Activated T-helper 17 cell treated with anti-CD3 and anti-CD28 coated beads, Interleukin-2, amount 50 U/mL, for 72 hours (primary cell): Measurements from ENCODE around the gene SMOC2. TPM values are rescaled to one million over a fixed set of nuclear protein-coding genes. Genes with fewer than 3 reads are reported as not detected.

Source experiments
- ATAC-seq: fragments of 150-1000 bp; cut with Tn5 transposase; replicated peaks from 2 replicates; pipeline ENCODE4 v1.10.0; 2021; ENCODE audit warnings: mild to moderate bottlenecking, moderate library complexity
- H3K27ac Mint-ChIP-seq: one replicate; pipeline ENCODE4 v1.8.0; 2022; ENCODE audit warnings: mixed read lengths
- H3K27me3 Mint-ChIP-seq: one replicate; pipeline ENCODE4 v1.8.0; 2022; ENCODE audit warnings: mixed read lengths
- H3K36me3 Mint-ChIP-seq: one replicate; pipeline ENCODE4 v1.8.0; 2022; ENCODE audit warnings: low read depth, mild to moderate bottlenecking, mixed read lengths
- H3K4me1 Mint-ChIP-seq: one replicate; pipeline ENCODE4 v1.8.0; 2022; ENCODE audit warnings: mixed read lengths
- H3K4me3 Mint-ChIP-seq: one replicate; pipeline ENCODE4 v1.8.0; 2022; ENCODE audit warnings: mild to moderate bottlenecking, mixed read lengths
- H3K9me3 Mint-ChIP-seq: one replicate; pipeline ENCODE4 v1.8.0; 2022; ENCODE audit warnings: mixed read lengths
- total RNA-seq, 2 donors: library from RNA; stranded (reverse); gene quantifications; one replicate each; pipeline ENCODE4 v1.2.3, GENCODE V29; 2022

The SMOC2 gene
- total RNA-seq, 2 donors from 2014 or later, result not detected

GRCh38 chr6:168411130-168411529, 29.9 kb upstream of the SMOC2 start:
- ATAC-seq, result no peak
- no peaks in the 10 kb centered on the region for H3K9me3 Mint-ChIP-seq
- no peak overlapping the region for H3K4me3 Mint-ChIP-seq
- no peaks in the 10 kb centered on the region for H3K4me1 Mint-ChIP-seq
- H3K27ac Mint-ChIP-seq, result no peak overlapping the region
- no peaks in the 10 kb centered on the region for H3K36me3 Mint-ChIP-seq
- H3K27me3 Mint-ChIP-seq, result peaks cover 3% of the 10 kb centered on the region

GRCh38 chr6:168411793-168412192, 29.2 kb upstream of the SMOC2 start:
- no peak for ATAC-seq
- H3K36me3 Mint-ChIP-seq, result no peaks in the 10 kb centered on the region
- no peak overlapping the region for H3K4me3 Mint-ChIP-seq
- no peak overlapping the region for H3K27ac Mint-ChIP-seq
- H3K27me3 Mint-ChIP-seq, result peaks cover 3% of the 10 kb centered on the region
- H3K9me3 Mint-ChIP-seq, result no peaks in the 10 kb centered on the region
- H3K4me1 Mint-ChIP-seq, result no peaks in the 10 kb centered on the region

- peaks cover 3% of the 10 kb centered on the region for H3K27me3 Mint-ChIP-seq
- no peaks in the 10 kb centered on the region for H3K4me1 Mint-ChIP-seq
- H3K27ac Mint-ChIP-seq, result no peak overlapping the region
- no peaks in the 10 kb centered on the region for H3K36me3 Mint-ChIP-seq
- no peaks in the 10 kb centered on the region for H3K9me3 Mint-ChIP-seq
- no peak overlapping the region for H3K4me3 Mint-ChIP-seq
- no peak for ATAC-seq
Observed at GRCh38 chr6:168412456-168412855, 28.5 kb upstream of the SMOC2 start.

GRCh38 chr6:168413018-168413720, 27.8 kb upstream of the SMOC2 start:
- Mint-ChIP-seq H3K4me1 (no peaks in the 10 kb centered on the region), H3K9me3 (no peaks in the 10 kb centered on the region), H3K27ac (no peak overlapping the region), H3K4me3 (no peak overlapping the region), H3K27me3 (peaks cover 9% of the 10 kb centered on the region), H3K36me3 (no peaks in the 10 kb centered on the region)
- no peak for ATAC-seq

- Mint-ChIP-seq H3K9me3 (no peaks in the 10 kb centered on the region), H3K27me3 (peaks cover 9% of the 10 kb centered on the region), H3K4me1 (no peaks in the 10 kb centered on the region), H3K36me3 (no peaks in the 10 kb centered on the region), H3K27ac (no peak overlapping the region), H3K4me3 (no peak overlapping the region)
- no peak for ATAC-seq
Observed at GRCh38 chr6:168413856-168414255, 27.1 kb upstream of the SMOC2 start.

GRCh38 chr6:168414336-168415097, 26.5 kb upstream of the SMOC2 start:
- peaks cover 9% of the 10 kb centered on the region for H3K27me3 Mint-ChIP-seq
- peak; percentile 37 for ATAC-seq
- H3K4me1 Mint-ChIP-seq, result no peaks in the 10 kb centered on the region
- H3K9me3 Mint-ChIP-seq, result no peaks in the 10 kb centered on the region
- H3K36me3 Mint-ChIP-seq, result no peaks in the 10 kb centered on the region
- no peak overlapping the region for H3K27ac Mint-ChIP-seq
- H3K4me3 Mint-ChIP-seq, result no peak overlapping the region

GRCh38 chr6:168415098-168415992, 25.6 kb upstream of the SMOC2 start:
- ATAC-seq, result no peak
- H3K4me3 Mint-ChIP-seq, result no peak overlapping the region
- no peaks in the 10 kb centered on the region for H3K36me3 Mint-ChIP-seq
- H3K27ac Mint-ChIP-seq, result no peak overlapping the region
- peaks cover 12% of the 10 kb centered on the region for H3K27me3 Mint-ChIP-seq
- no peaks in the 10 kb centered on the region for H3K4me1 Mint-ChIP-seq
- H3K9me3 Mint-ChIP-seq, result no peaks in the 10 kb centered on the region

- H3K27me3 Mint-ChIP-seq, result peaks cover 12% of the 10 kb centered on the region
- H3K36me3 Mint-ChIP-seq, result no peaks in the 10 kb centered on the region
- H3K4me1 Mint-ChIP-seq, result no peaks in the 10 kb centered on the region
- H3K27ac Mint-ChIP-seq, result no peak overlapping the region
- no peaks in the 10 kb centered on the region for H3K9me3 Mint-ChIP-seq
- H3K4me3 Mint-ChIP-seq, result no peak overlapping the region
- ATAC-seq, result no peak
Observed at GRCh38 chr6:168415993-168416530, 24.9 kb upstream of the SMOC2 start.

- Mint-ChIP-seq H3K27me3 (peaks cover 12% of the 10 kb centered on the region), H3K27ac (no peak overlapping the region), H3K4me3 (no peak overlapping the region), H3K4me1 (no peaks in the 10 kb centered on the region), H3K9me3 (no peaks in the 10 kb centered on the region), H3K36me3 (no peaks in the 10 kb centered on the region)
- no peak for ATAC-seq
Observed at GRCh38 chr6:168416531-168416930, 24.5 kb upstream of the SMOC2 start.

GRCh38 chr6:168417191-168417590, 23.8 kb upstream of the SMOC2 start:
- no peak for ATAC-seq
- H3K4me3 Mint-ChIP-seq, result no peak overlapping the region
- H3K4me1 Mint-ChIP-seq, result no peaks in the 10 kb centered on the region
- H3K27ac Mint-ChIP-seq, result no peak overlapping the region
- H3K9me3 Mint-ChIP-seq, result no peaks in the 10 kb centered on the region
- peaks cover 12% of the 10 kb centered on the region for H3K27me3 Mint-ChIP-seq
- no peaks in the 10 kb centered on the region for H3K36me3 Mint-ChIP-seq

GRCh38 chr6:168417679-168418557, 23.1 kb upstream of the SMOC2 start:
- Mint-ChIP-seq H3K36me3 (no peaks in the 10 kb centered on the region), H3K9me3 (no peaks in the 10 kb centered on the region), H3K27me3 (peaks cover 12% of the 10 kb centered on the region), H3K4me1 (no peaks in the 10 kb centered on the region), H3K27ac (no peak overlapping the region), H3K4me3 (no peak overlapping the region)
- ATAC-seq, result no peak

- Mint-ChIP-seq H3K9me3 (no peaks in the 10 kb centered on the region), H3K27me3 (peaks cover 12% of the 10 kb centered on the region), H3K4me3 (no peak overlapping the region), H3K36me3 (no peaks in the 10 kb centered on the region), H3K27ac (no peak overlapping the region), H3K4me1 (no peaks in the 10 kb centered on the region)
- no peak for ATAC-seq
Observed at GRCh38 chr6:168418711-168419121, 22.3 kb upstream of the SMOC2 start.

GRCh38 chr6:168419569-168419968, 21.4 kb upstream of the SMOC2 start:
- no peak for ATAC-seq
- Mint-ChIP-seq H3K27me3 (peaks cover 10% of the 10 kb centered on the region), H3K4me1 (no peaks in the 10 kb centered on the region), H3K27ac (no peak overlapping the region), H3K36me3 (no peaks in the 10 kb centered on the region), H3K9me3 (no peaks in the 10 kb centered on the region), H3K4me3 (no peak overlapping the region)
